ENCODE data around the gene PITRM1.

The PITRM1 gene

GRCh38 chr10:3141351-3142005 lies 31.1 kb downstream of the PITRM1 start:
- DNase-seq (ENCODE audit: low read depth, low spot score): no peak

DNA sequence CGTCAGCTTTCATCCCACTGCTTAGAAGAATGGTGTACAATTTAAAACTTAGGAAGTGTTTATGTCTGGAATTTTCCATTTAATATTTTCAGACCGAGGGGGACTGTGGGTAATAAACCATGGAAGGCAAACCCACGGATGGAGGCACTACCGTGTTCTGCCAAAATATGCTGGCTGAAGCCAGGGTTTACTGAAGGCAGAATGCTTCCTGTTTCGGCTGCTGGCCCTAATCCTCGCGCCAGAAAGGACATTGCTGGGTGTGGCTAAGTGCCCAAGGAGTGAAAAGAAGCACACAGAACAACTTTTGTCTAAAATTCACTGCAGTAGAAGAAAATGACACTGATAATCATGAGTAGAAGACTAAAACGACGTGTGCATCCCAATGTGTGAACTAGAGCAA lies 32.3 kb downstream of the PITRM1 start:
- no peak for DNase-seq (ENCODE audit: low read depth, low spot score)

GRCh38 chr10:3139216-3139910 lies 33.2 kb downstream of the PITRM1 start:
- DNase-seq (ENCODE audit: low read depth, low spot score): no peak

GRCh38 chr10:3137958-3138726 lies 34.4 kb downstream of the PITRM1 start:
- no peak for DNase-seq (ENCODE audit: low read depth, low spot score)

GRCh38 chr10:3136763-3137611 lies 35.6 kb downstream of the PITRM1 start:
- DNase-seq (ENCODE audit: low read depth, low spot score): no peak

DNA sequence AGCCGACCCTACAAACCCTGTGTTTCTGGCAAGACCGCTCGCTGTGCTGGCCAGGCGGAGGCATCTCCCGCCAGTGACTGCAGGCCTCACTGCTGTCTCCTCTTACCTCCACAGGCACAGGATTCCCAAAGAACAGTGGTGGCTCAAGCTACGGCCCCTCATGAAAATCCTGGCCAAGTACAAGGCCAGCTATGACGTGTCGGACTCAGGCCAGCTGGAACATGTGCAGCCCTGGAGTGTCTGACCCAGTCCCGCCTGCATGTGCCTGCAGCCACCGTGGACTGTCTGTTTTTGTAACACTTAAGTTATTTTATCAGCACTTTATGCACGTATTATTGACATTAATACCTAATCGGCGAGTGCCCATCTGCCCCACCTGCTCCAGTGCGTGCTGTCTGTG lies 36.2 kb downstream of the PITRM1 start:
- no peak for DNase-seq (ENCODE audit: low read depth, low spot score)

- no peak for DNase-seq (ENCODE audit: low read depth, low spot score)
These were observed 37.6 kb downstream of the PITRM1 start for GRCh38 chr10:3135006-3135405.

DNA sequence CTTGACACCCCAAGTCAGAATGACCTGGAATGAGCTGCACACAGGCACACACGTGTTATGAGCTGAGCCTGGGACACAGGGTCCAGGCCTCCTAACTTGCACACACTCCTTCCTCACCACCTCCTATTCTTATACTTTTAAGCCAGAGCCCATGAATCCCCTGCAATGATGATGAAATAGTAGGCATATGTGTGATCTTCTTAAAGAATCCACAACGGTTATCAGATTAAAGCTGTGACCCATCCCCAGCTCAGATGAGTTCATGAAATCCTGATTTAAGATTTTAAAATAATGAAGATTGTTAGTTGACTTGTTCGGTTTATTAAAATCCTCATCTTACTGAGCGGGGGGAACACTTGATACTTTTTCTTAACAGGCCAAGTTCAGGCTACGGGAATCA lies 38.6 kb downstream of the PITRM1 start:
- no peak for DNase-seq (ENCODE audit: low read depth, low spot score)

- no peak for DNase-seq (ENCODE audit: low read depth, low spot score)
These were observed 40.3 kb downstream of the PITRM1 start for GRCh38 chr10:3132036-3133025.

DNA sequence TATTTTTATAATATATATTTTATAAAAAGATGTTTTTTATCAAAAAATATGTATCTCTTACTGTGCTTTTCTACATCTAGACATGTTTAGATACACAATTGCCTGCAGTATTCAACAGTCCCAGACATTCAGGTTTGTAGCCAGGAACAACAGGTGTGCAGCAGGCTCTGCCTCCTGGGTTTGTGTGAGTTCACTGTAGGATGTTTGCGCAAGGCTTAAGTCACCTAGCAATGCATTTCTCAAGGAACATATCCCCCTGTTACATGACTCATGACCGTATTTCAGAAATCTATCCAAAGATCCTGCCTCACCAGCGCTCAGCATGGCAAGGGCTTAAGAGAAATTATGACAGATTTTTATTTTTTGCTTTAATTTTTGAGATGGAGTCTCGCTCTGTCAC lies 41.5 kb downstream of the PITRM1 start:
- DNase-seq (ENCODE audit: low read depth, low spot score): no peak

GRCh38 chr10:3129581-3130340 lies 42.8 kb downstream of the PITRM1 start:
- DNase-seq (ENCODE audit: low read depth, low spot score): no peak

- DNase-seq (ENCODE audit: low read depth, low spot score): no peak
These were observed 44.0 kb downstream of the PITRM1 start for GRCh38 chr10:3128379-3129130.

DNA sequence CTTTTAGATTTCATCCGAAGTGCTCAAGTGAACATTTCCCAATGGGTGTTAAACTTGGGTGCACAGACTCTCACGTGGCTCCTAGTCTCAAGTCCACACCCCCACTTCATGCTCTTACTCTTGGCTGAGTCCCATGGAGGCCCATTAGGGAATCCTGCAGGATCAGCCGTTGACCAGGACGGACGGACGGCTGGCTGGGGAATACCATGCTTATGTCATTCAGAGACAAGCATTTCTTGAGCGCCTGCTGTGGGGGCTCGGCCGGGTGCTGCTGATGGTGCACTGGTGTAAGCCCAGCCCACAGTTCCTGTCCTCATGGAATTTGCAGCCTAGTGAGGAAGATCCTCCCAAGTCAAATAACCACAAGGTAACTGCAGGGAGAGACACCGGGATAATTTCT lies 44.7 kb downstream of the PITRM1 start:
- no peak for DNase-seq (ENCODE audit: low read depth, low spot score)

DNA sequence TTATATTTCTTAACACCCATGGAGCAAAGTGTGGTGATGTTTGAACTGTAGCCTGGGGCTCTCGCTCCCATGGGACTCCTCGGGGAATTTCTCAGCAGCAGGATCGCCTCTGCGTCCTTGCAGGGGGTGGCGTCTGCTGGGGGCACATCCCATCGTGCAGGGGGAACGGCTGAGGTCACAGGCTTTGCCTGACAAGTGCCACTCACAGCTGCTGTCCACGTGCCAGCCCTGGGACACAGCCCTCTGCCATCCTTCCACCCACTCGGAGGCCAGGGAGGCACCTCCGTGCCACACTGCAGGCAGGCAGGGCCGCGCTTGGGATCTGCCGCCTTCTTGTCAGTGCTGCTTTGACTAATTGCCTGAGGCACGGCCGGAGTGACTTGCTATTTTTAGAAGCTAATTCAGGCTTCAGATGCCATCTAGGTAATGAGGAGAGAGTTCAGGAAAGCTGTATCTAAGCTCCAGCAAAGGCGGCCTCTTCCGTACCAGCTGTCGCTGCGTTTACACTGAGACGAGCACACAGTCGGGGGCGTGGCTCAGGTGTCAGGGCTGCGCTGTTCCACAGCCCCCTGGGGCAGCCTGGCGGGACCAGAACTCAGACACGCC lies 45.7 kb downstream of the PITRM1 start:
- no peak for DNase-seq (ENCODE audit: low read depth, low spot score)

- DNase-seq (ENCODE audit: low read depth, low spot score): no peak
These were observed 46.3 kb downstream of the PITRM1 start for GRCh38 chr10:3126249-3126648.

GRCh38 chr10:3125527-3126170 lies 46.9 kb downstream of the PITRM1 start:
- no peak for DNase-seq (ENCODE audit: low read depth, low spot score)

DNA sequence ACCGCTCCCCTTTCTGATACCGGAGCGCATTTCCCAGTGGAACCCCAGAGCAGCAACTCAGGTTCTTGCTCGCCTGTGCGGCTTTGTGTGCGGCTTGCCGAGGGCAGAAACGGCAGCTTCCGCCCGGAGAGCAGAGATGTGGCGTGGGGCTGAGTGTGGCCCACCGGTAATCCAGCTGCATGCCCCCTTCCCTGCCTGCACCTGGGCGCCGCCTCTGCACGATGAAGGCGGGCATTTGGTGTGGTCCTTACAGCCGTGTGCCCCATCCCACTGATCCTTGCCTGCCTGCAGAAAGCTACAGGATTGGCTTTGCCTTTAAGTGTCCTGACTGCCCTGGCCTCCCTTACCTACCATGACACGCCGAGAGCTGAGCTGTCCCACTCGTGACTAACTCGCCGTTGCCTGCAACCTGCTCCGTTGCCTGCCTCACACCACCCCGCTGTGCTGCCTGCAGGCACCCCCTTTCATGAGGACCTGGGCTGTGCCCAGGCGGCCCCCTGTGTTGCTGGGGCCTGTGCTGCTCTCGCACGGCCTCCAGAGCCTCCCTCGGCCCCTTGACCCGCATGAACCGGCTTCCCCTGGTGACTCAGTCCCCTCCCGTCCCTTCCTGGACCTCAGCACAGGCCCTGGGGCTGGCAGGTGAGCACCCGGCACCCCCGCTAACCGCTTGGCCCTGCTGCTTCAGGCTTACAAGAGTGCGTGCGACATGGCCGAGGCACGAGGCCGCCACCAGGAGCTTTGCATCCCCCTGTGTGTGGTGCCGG lies 48.0 kb downstream of the PITRM1 start:
- DNase-seq (ENCODE audit: low read depth, low spot score): no peak

Measured in brain pericyte (primary cell).